HuH-7.5 (cell line): ENCODE results near the gene ERMN.
A peak's percentile ranks its signal among the peaks of the same experiment; 100 is the strongest.
"Not testable (repeated sequence)": the region's sequence is repeated elsewhere in the genome, so short reads cannot be mapped to it uniquely, and the experiment has no call there.

ENCODE experiments used
- DNase-seq: peaks from one replicate; pipeline ENCODE4 v3.0.0; 2011; ENCODE audit warnings: low spot score

Gene ERMN

DNA sequence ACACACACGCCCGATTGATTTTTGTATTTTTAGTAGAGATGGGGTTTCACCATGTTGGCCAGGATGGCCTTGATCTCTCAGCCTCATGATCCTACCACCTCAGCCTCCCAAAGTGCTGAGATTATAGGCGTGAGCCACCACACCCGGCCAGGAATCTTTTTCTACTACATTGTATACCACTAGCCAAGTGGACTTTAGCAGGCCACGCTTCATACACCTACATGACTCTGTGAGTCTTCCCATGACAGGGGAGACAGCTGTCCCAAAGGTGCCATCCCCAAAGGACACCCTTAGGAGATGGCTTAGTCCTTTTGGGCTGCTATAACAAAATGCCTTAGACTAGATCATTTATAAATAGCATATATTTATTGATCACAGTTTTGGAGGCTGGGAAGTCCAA lies 32.8 kb downstream of the ERMN start:
- no peak for DNase-seq

DNA sequence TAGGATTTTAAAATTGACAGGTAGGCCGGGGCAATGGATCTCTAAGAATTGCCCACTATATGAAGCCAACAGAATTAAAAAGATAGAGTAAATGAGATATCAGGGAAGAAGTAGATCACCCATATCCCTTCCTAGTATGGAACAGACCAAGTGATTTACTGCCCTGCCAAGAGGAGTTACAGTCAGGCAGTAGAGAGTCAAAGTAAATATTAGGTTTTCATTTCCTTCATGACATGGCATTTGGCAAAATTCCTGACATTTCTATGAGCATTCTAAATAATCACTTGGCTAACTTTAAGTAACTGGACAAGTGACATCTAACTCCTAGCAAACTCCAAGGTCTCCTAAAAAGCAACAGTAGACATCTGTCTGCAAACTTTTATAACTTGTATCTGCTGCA lies 34.6 kb downstream of the ERMN start:
- DNase-seq = peak; percentile 29

DNA sequence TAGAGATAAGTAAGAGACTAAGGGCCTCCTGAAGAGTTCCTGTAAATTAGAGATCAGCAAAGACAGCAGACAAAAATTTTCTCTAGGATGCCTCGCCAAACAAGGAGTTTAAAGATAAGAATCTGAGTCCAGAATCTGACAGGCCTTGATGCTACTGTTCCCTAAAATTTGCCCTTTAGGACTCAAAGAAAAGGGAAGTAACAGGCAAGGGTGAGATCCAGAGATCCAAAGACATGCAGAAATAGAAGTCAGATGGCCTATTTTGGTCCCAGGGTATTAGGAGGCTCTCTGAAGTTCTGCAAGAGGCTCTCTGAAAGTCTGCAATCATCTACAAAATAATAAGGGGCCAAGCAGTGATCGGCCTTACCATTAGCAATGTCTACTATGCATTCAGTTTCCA lies 35.1 kb downstream of the ERMN start:
- DNase-seq = no peak

DNA sequence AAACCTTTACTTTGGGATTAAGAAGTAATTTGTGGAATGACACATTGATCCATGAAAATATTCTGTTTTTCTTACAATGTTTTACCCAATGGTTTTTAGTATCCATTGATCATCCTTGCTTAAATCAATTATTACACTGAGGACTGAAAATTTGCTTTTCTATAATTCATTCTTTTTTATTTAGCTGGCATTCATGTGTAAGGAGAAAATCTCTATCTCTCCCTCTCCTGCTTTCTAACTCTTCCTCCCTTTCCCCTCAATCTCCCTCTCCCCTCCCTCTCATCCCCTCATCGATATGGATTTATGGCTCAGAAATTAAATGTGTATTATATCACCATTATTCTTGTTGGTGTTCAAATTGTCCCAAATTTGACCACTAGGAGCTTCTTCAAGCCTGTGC lies 38.5 kb downstream of the ERMN start:
- no peak for DNase-seq

DNA sequence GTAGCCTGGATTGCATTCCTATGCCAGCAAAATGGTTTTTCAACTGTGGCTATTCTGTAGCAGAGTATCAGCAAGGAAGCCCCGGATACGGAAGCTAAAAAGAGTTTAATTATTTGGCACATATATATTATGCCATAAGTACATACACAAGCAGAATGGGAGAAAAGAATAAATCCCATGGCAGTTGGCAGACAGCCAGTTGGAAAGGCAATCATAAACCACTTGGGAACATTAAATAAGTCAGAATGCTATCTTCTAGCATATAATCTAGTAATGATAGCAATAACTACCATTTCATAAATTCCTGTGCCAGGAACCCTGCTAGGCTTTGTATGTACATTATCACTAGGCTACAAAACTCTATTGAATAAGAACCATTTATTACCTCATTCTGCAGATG lies 42.2 kb downstream of the ERMN start:
- no peak for DNase-seq

DNA sequence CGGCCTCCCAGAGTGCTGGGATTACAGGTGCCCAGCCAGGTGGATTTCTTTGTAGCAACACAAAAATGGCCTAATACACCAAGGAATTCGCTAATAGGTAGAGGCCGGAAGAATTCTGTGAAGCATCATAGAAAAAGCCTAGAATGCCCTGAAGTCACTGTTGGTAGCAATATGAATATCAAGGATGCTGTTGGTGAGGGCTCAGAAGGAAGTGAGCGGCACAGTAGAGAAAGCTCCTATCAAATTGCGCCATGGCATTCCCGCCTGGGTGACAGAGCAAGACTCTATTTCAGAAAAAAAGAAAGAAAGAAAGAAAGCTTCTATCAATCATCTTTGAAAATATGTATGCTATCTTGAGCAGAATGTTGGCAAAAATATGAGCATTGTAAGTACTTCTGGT lies 44.3 kb downstream of the ERMN start:
- DNase-seq = no peak

DNA sequence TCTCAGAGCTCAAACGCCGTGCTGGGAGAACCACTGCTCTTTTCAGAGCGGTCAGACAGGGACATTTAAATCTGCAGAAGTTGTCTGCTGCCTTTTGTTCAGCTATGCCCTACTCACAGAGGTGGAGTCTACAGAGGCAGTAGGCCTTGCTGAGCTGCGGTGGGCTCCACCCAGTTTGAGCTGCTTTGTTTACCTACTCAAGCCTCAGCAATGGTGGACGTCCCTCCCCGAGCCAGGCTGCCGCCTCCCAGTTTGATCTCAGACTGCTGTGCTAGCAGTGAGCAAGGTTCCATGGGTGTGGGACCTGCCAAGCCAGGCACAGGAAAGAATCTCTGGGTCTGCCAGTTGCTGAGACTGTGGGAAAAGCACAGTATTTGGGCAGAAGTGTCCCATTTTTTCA lies 46.3 kb downstream of the ERMN start:
- DNase-seq = not testable (repeated sequence)

DNA sequence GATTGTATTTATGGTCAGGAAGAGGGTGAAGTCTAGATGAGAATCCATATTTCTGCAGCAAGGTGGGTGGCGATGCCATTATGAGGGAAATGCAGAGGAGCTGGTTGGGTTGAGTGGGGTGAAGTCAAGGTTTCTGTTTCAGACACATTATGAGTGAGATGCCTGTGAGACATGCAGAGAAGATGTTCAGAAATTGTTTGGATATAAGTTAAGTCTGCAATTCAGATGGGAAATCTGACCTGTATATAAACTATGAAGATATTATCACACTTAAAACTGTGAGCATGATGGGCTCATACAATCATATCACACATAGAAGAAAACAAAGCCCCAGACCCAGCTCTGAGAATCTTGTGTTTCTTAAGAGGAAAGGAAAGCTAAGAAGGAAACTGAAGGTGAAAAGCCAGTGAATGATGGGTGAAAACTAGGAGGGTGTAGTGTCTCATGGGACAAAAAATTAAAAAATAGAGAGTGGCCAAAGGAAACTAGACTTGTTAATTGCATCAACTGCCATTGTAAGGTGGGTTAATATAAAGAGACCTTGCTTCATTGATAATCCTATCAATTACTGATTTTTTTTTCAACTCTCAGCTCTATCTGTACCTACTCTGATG lies 53.9 kb downstream of the ERMN start:
- DNase-seq = no peak

DNA sequence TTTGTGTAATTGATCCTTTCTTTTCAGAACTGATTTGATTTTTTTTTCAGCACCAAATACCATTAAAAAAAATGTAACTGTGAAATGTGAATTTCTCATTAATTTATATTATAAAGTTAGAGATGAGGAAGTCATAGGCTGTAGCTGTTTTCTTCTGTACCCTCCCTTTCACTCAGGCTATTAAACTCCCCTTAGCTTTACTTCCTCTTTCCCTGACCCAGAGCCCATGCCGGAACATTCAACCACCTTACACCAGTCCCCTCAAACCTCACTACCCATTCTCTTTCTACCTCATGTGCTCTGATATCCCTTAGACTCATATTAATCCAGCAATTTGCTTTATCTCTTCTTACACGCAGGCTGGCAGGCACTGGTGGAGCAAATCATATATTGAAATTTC lies 55.7 kb downstream of the ERMN start:
- DNase-seq = no peak

DNA sequence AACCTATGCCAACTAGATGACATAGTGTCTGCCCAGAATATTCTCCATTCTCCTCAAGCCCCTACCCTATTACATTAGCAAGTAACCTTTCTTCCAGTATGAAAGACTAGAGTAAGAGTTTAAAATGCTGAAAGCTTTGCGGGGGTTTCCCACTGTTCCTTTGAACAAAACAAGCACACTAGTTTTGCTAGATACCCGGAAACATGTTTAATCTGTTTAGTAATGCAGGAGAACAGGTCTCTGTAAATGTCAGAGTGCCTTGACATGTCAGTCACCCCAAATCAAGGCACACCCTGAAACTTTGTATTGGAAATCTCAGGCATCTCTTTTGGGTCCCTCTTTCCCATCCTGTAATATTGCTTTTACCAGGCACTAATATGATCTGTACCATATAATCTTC lies 56.6 kb downstream of the ERMN start:
- DNase-seq = no peak
